ENCODE measurements around the gene GTPBP2. TPM values are rescaled to one million over a fixed set of nuclear protein-coding genes. Genes with fewer than 3 reads are reported as not detected.

The GTPBP2 gene
- total and polyA plus RNA-seq, 2 of the 8 experiments (the other 6 are each of a cell fraction or from before 2014, with no cell fraction given): 58.3 to 86.1 TPM

- H4K5ac ChIP-seq (ENCODE audit: insufficient read length, low read depth, low read length): no peak overlapping the region
- H4K20me1 ChIP-seq (replicated peaks in 1 of 2; ENCODE audit: control insufficient read depth in 1 of 2, insufficient read depth in 2 of 2, low read length in 2 of 2): peaks cover 0 to 4% of the 10 kb centered on the region in 2 experiments
- H3K9ac ChIP-seq (replicated peaks in 1 of 4; ENCODE audit: extremely low read depth in 1 of 4, low read depth in 3 of 4, low read length in 3 of 4): no peak overlapping the region
- H3K4me1 ChIP-seq (replicated peaks in 1 of 4; ENCODE audit: control insufficient read depth in 3 of 4, insufficient read depth in 4 of 4, low read length in 3 of 4): peaks cover 5 to 27% (median 22%) of the 10 kb centered on the region in 4 experiments
- no peak for FAIRE-seq
- H4K8ac ChIP-seq (ENCODE audit: extremely low read depth, insufficient read depth, low read length): peak overlapping the region; percentile 68; the same call in 1 of the 2 replicates
- H2AFZ ChIP-seq (ENCODE audit: low read length): no peak overlapping the region
- peaks cover 3% of the 10 kb centered on the region; the same call in 1 of the 2 replicates for H3K23me2 ChIP-seq (ENCODE audit: low read depth, low read length)
- no peak for DNase-seq (ENCODE audit: low read depth in 1 of 2, low spot score in 2 of 2)
- TF ChIP-seq POLR2AphosphoS5 (IDR thresholded peaks at IDR 0.05; ENCODE audit: low read depth, low read length) (peak; percentile 19; the same call in 1 of the 2 replicates), POLR2A (IDR thresholded peaks at IDR 0.05; ENCODE audit: control extremely low read depth in 1 of 2, low read depth in 2 of 2, low read length in 2 of 2) (peak in 1 of 2 experiments; percentile 56; a peak in 1 of 3 replicates), POU5F1 (IDR thresholded peaks at IDR 0.05; ENCODE audit: low read depth, low read length) (no peak)
- H3K4me3 ChIP-seq (ENCODE audit: extremely low read depth in 1 of 4, insufficient read depth in 2 of 4, low read depth in 3 of 4, low read length in 4 of 4): no peak overlapping the region
- peak overlapping the region; percentile 62; the same call in 1 of the 2 replicates for H2BK20ac ChIP-seq (ENCODE audit: low read length)
- ChIA-PET POLR2A (ENCODE audit: partially characterized antibody) (interaction anchor here (0.5 to 10.0 kb wide), 21 partner anchors 9 to 567 kb away, joined by 3 to 85 read pairs (median 5); partner anchors contain the start of genes GTPBP2, MRPS18A, RSPH9 and VEGFA), CTCF (ENCODE audit: partially characterized antibody) (interaction anchor here (0.7 to 12.6 kb wide), 31 partner anchors 9 to 410 kb away, joined by 3 to 146 read pairs (median 5); partner anchors contain the start of genes RSPH9 and VEGFA)
- no peak overlapping the region for H3K14ac ChIP-seq (ENCODE audit: insufficient read length)
- H3K79me1 ChIP-seq (ENCODE audit: low read depth, low read length): no peaks in the 10 kb centered on the region
- no peak overlapping the region for H3K4ac ChIP-seq (replicated peaks; ENCODE audit: insufficient read length, low read depth, low read length)
- H2BK12ac ChIP-seq (ENCODE audit: low read depth, low read length): no peak overlapping the region
- H3K23ac ChIP-seq (ENCODE audit: insufficient read length): no peak overlapping the region
- no peaks in the 10 kb centered on the region; a peak in 2 of 7 replicates for H3K27me3 ChIP-seq (replicated peaks in 1 of 4; ENCODE audit: control insufficient read depth in 3 of 4, extremely low read depth in 1 of 4, insufficient read depth in 3 of 4, low read length in 3 of 4)
- peak overlapping the region; percentile 55 for H3K18ac ChIP-seq (ENCODE audit: extremely low read depth, low read length)
- no peak overlapping the region for H2AK5ac ChIP-seq (ENCODE audit: low read depth, low read length)
- peaks cover 12 to 30% (median 13%) of the 10 kb centered on the region in 4 experiments; a peak in 7 of 8 replicates for H3K36me3 ChIP-seq (ENCODE audit: control insufficient read depth in 2 of 4, insufficient read depth in 4 of 4, low read length in 3 of 4)
- H3K9me3 ChIP-seq (ENCODE audit: insufficient read depth in 2 of 2, low read depth in 1 of 2, low read length in 1 of 2): no peaks in the 10 kb centered on the region
- no peaks in the 10 kb centered on the region for H3K79me2 ChIP-seq (ENCODE audit: control insufficient read depth in 1 of 2, insufficient read depth in 2 of 2, low read length in 2 of 2)
- 79% methylated on average over 15 of the region's 15 CpGs; no CpG with 5 or more reads in 1 of the 2 experiments for WGBS, 2 experiments (ENCODE audit: extremely low coverage in 1 of 2, insufficient coverage in 1 of 2, insufficient read length in 1 of 2, insufficient replicate concordance in 2 of 2, low coverage in 1 of 2, low lambda C conversion rate in 2 of 2, missing lambda C conversion rate in 1 of 2)
- no peak overlapping the region for H4K91ac ChIP-seq (replicated peaks; ENCODE audit: insufficient read length, low read length)
- no peak overlapping the region for H3K56ac ChIP-seq (replicated peaks; ENCODE audit: insufficient read length, low read depth, low read length)
- H3K27ac ChIP-seq (ENCODE audit: low read depth, low read length): no peak overlapping the region; the same call in 1 of the 2 replicates
- peak overlapping the region in 1 of 2 experiments; percentile 58; a peak in 1 of 4 replicates for H3K4me2 ChIP-seq (ENCODE audit: insufficient read depth in 1 of 2, low read depth in 2 of 2, low read length in 2 of 2)
- H2BK15ac ChIP-seq (ENCODE audit: low read length): peak overlapping the region; percentile 74
- H2BK5ac ChIP-seq (ENCODE audit: low read depth, low read length): peak overlapping the region; percentile 80
- no peak overlapping the region for H2BK120ac ChIP-seq (replicated peaks; ENCODE audit: low read depth, low read length)
Observed at GRCh38 chr6:43669050-43669921, 40.2 kb upstream of the GTPBP2 start.
